ENCODE data around the gene GRM7. TPM values are rescaled to one million over a fixed set of nuclear protein-coding genes. Genes with fewer than 3 reads are reported as not detected.

GRM7 gene
- total RNA-seq, 4 donors from 2014 or later, result 0.39 TPM; not detected in 3

- TF ChIP-seq POLR2A (IDR thresholded peaks at IDR 0.05; ENCODE audit: low read depth), result no peak
- no peak for TF ChIP-seq EP300 (IDR thresholded peaks at IDR 0.05)
- no peak for TF ChIP-seq POLR2AphosphoS5 (IDR thresholded peaks at IDR 0.05)
- no peak for TF ChIP-seq CTCF (IDR thresholded peaks at IDR 0.05)
- peaks cover 0 to 14% (median 0%) of the 10 kb centered on the region in 4 donors for H3K9me3 ChIP-seq
- DNase-seq (ENCODE audit: extremely low spot score), result no peak
- H3K27ac ChIP-seq (replicated peaks in 1 of 4), result no peak overlapping the region
- no peaks in the 10 kb centered on the region for H3K36me3 ChIP-seq
- intact Hi-C loops (cut with DNase I), result loop anchor here (10.0 kb wide), 1 partner anchor 354 kb away; no protein-coding TSS in a partner anchor
- H3K4me1 ChIP-seq, result no peaks in the 10 kb centered on the region
- WGBS, result 89% methylated on average over 4 of the region's 4 CpGs
- H3K27me3 ChIP-seq, result no peaks in the 10 kb centered on the region
- H3K4me3 ChIP-seq, result no peak overlapping the region
Measured at GRCh38 chr3:7439101-7439680, 578.3 kb downstream of the GRM7 start.

GRCh38 chr3:7444886-7445285 lies 584.0 kb downstream of the GRM7 start:
- WGBS, result 75% methylated on average over 4 of the region's 4 CpGs
- Histone ChIP-seq H3K4me1 (no peaks in the 10 kb centered on the region), H3K27ac (replicated peaks in 1 of 4) (no peak overlapping the region), H3K9me3 (peaks cover 0 to 4% (median 0%) of the 10 kb centered on the region in 4 donors), H3K36me3 (no peaks in the 10 kb centered on the region), H3K27me3 (no peaks in the 10 kb centered on the region), H3K4me3 (no peak overlapping the region)
- intact Hi-C loops (cut with DNase I), result no loop called here
- no peak for TF ChIP-seq POLR2A (IDR thresholded peaks at IDR 0.05; ENCODE audit: low read depth)
- no peak for TF ChIP-seq EP300 (IDR thresholded peaks at IDR 0.05)
- TF ChIP-seq POLR2AphosphoS5 (IDR thresholded peaks at IDR 0.05), result no peak
- no peak for TF ChIP-seq CTCF (IDR thresholded peaks at IDR 0.05)
- no peak for DNase-seq (ENCODE audit: extremely low spot score)

- no peaks in the 10 kb centered on the region for H3K27me3 ChIP-seq
- no peaks in the 10 kb centered on the region for H3K36me3 ChIP-seq
- H3K4me1 ChIP-seq, result no peaks in the 10 kb centered on the region
- H3K9me3 ChIP-seq, result peaks cover 0 to 4% (median 0%) of the 10 kb centered on the region in 4 donors
- WGBS, result 82% methylated on average over 5 of the region's 5 CpGs
- intact Hi-C loops (cut with DNase I), result no loop called here
- no peak overlapping the region for H3K4me3 ChIP-seq
- DNase-seq (ENCODE audit: extremely low spot score), result no peak
- TF ChIP-seq CTCF (IDR thresholded peaks at IDR 0.05) (no peak), POLR2AphosphoS5 (IDR thresholded peaks at IDR 0.05) (no peak), POLR2A (IDR thresholded peaks at IDR 0.05; ENCODE audit: low read depth) (no peak), EP300 (IDR thresholded peaks at IDR 0.05) (no peak)
- no peak overlapping the region for H3K27ac ChIP-seq (replicated peaks in 1 of 4)
Measured at GRCh38 chr3:7445331-7445730, 584.4 kb downstream of the GRM7 start.

- Histone ChIP-seq H3K27me3 (no peaks in the 10 kb centered on the region), H3K4me3 (no peak overlapping the region), H3K27ac (replicated peaks in 1 of 4) (no peak overlapping the region), H3K36me3 (no peaks in the 10 kb centered on the region), H3K9me3 (no peaks in the 10 kb centered on the region), H3K4me1 (no peaks in the 10 kb centered on the region)
- DNase-seq (ENCODE audit: extremely low spot score), result no peak
- WGBS, result 81% methylated on average over 6 of the region's 6 CpGs
- intact Hi-C loops (cut with DNase I), result no loop called here
- TF ChIP-seq POLR2AphosphoS5 (IDR thresholded peaks at IDR 0.05) (no peak), EP300 (IDR thresholded peaks at IDR 0.05) (no peak), CTCF (IDR thresholded peaks at IDR 0.05) (no peak), POLR2A (IDR thresholded peaks at IDR 0.05; ENCODE audit: low read depth) (no peak)
Measured at GRCh38 chr3:7447197-7447769, 586.4 kb downstream of the GRM7 start.

Measured in esophagus muscularis mucosa (tissue), 4 donors.